ENCODE results near the gene ABCB8. TPM values are rescaled to one million over a fixed set of nuclear protein-coding genes. Genes with fewer than 3 reads are reported as not detected.

ABCB8 gene
- total and polyA plus RNA-seq, 9 donors: 6.1 to 45.2 (median 26.3) TPM

GRCh38 chr7:151061213-151062110 lies 33.2 kb downstream of the ABCB8 start:
- Histone ChIP-seq H3K4me1 (ENCODE audit: insufficient read depth) (peaks cover 25% of the 10 kb centered on the region), H3K36me3 (no peaks in the 10 kb centered on the region), H3K9me3 (no peaks in the 10 kb centered on the region), H3K4me3 (peak overlapping the region; percentile 81), H3K27me3 (no peaks in the 10 kb centered on the region), H3K27ac (peak overlapping the region; percentile 27 to 55)
- DNase-seq: peak in 3 of 5 donors; percentile 50 to 67 (median 66)
- 34 to 43% (median 35%) methylated on average over 33 of the region's 33 CpGs for WGBS, 3 donors
- no peak for TF ChIP-seq POLR2A (IDR thresholded peaks at IDR 0.05)
- no peak for TF ChIP-seq EP300 (IDR thresholded peaks at IDR 0.05)
- TF ChIP-seq, protein P1, sequence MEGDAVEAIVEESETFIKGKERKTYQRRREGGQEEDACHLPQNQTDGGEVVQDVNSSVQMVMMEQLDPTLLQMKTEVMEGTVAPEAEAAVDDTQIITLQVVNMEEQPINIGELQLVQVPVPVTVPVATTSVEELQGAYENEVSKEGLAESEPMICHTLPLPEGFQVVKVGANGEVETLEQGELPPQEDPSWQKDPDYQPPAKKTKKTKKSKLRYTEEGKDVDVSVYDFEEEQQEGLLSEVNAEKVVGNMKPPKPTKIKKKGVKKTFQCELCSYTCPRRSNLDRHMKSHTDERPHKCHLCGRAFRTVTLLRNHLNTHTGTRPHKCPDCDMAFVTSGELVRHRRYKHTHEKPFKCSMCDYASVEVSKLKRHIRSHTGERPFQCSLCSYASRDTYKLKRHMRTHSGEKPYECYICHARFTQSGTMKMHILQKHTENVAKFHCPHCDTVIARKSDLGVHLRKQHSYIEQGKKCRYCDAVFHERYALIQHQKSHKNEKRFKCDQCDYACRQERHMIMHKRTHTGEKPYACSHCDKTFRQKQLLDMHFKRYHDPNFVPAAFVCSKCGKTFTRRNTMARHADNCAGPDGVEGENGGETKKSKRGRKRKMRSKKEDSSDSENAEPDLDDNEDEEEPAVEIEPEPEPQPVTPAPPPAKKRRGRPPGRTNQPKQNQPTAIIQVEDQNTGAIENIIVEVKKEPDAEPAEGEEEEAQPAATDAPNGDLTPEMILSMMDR (IDR thresholded peaks at IDR 0.05): no peak
- intact Hi-C loops (cut with DNase I): loop anchor here in 1 of 4 donors (2.0 kb wide), 1 partner anchor 21 kb away; the partner anchor contains the start of gene TMUB1

DNA sequence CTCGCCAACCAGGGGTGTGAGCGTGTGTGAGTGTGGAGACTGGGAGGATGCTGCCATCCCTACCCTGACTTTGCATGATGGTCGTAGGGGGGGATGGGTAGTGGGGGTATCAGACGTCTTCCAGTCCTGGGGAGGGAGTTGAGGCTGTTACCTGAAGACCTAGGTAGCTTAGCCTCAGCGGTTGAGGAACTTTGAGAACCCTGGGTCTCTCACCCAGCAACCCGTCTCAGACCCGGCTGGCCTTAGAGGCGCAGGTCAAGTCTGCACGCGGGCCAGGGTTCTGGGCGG lies 33.8 kb downstream of the ABCB8 start:
- H3K4me3 ChIP-seq: no peak overlapping the region
- DNase-seq: no peak
- no peaks in the 10 kb centered on the region for H3K27me3 ChIP-seq
- H3K27ac ChIP-seq: peak overlapping the region in 1 of 2 donors; percentile 27
- no peaks in the 10 kb centered on the region for H3K9me3 ChIP-seq
- peaks cover 24% of the 10 kb centered on the region for H3K4me1 ChIP-seq (ENCODE audit: insufficient read depth)
- intact Hi-C loops (cut with DNase I): no loop called here
- WGBS, 3 donors: 49 to 71% (median 54%) methylated on average over 11 of the region's 11 CpGs
- TF ChIP-seq EP300 (IDR thresholded peaks at IDR 0.05): no peak
- TF ChIP-seq, protein P1 (IDR thresholded peaks at IDR 0.05): no peak
- no peak for TF ChIP-seq POLR2A (IDR thresholded peaks at IDR 0.05)
- no peaks in the 10 kb centered on the region for H3K36me3 ChIP-seq

- Histone ChIP-seq H3K27me3 (no peaks in the 10 kb centered on the region), H3K9me3 (no peaks in the 10 kb centered on the region), H3K36me3 (no peaks in the 10 kb centered on the region), H3K4me1 (ENCODE audit: insufficient read depth) (peaks cover 22% of the 10 kb centered on the region), H3K27ac (peak overlapping the region in 1 of 2 donors; percentile 57), H3K4me3 (peak overlapping the region; percentile 28)
- peak; percentile 66 to 77 (median 71) for DNase-seq
- 23 to 33% (median 24%) methylated on average over 36 to 43 of the region's 43 CpGs for WGBS, 3 donors
- intact Hi-C loops (cut with DNase I): no loop called here
- TF ChIP-seq POLR2A (IDR thresholded peaks at IDR 0.05) (no peak), EP300 (IDR thresholded peaks at IDR 0.05) (no peak)
These were observed 34.4 kb downstream of the ABCB8 start for GRCh38 chr7:151062399-151063211.

DNA sequence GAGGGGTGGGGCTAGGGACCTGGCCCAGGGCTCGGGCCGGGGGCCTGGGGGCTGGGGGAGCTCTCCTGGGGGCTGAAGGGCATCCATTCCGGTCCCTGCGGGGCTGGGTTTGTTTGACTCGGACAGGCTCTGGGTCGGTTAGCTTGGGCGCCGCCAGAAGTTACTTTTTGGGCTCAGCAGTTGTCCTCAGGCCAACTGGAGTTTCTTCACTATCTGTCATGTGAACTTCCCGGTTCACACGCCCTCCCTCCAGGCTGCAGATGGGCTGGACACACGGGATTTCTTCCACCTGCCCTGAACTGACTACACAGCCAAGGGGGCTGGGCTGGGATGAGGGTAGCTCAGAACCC lies 34.9 kb downstream of the ABCB8 start:
- peak in 3 of 5 donors; percentile 66 to 78 (median 73) for DNase-seq
- TF ChIP-seq EP300 (IDR thresholded peaks at IDR 0.05) (no peak), POLR2A (IDR thresholded peaks at IDR 0.05) (no peak)
- TF ChIP-seq, protein P1 (IDR thresholded peaks at IDR 0.05): no peak
- H3K9me3 ChIP-seq: no peaks in the 10 kb centered on the region
- H3K27ac ChIP-seq: peak overlapping the region in 1 of 2 donors; percentile 57
- 8 to 13% (median 11%) methylated on average over 11 of the region's 11 CpGs for WGBS, 3 donors
- H3K36me3 ChIP-seq: no peaks in the 10 kb centered on the region
- intact Hi-C loops (cut with DNase I): no loop called here
- peak overlapping the region; percentile 28 for H3K4me3 ChIP-seq
- H3K27me3 ChIP-seq: no peaks in the 10 kb centered on the region
- H3K4me1 ChIP-seq (ENCODE audit: insufficient read depth): peaks cover 22% of the 10 kb centered on the region
